Measurements from ENCODE around the gene RHNO1. TPM values are rescaled to one million over a fixed set of nuclear protein-coding genes. Genes with fewer than 3 reads are reported as not detected.

RHNO1 gene, protein sequence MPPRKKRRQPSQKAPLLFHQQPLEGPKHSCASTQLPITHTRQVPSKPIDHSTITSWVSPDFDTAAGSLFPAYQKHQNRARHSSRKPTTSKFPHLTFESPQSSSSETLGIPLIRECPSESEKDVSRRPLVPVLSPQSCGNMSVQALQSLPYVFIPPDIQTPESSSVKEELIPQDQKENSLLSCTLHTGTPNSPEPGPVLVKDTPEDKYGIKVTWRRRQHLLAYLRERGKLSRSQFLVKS
- 17.3 and 20.3 TPM in 2 replicates for total RNA-seq

DNA sequence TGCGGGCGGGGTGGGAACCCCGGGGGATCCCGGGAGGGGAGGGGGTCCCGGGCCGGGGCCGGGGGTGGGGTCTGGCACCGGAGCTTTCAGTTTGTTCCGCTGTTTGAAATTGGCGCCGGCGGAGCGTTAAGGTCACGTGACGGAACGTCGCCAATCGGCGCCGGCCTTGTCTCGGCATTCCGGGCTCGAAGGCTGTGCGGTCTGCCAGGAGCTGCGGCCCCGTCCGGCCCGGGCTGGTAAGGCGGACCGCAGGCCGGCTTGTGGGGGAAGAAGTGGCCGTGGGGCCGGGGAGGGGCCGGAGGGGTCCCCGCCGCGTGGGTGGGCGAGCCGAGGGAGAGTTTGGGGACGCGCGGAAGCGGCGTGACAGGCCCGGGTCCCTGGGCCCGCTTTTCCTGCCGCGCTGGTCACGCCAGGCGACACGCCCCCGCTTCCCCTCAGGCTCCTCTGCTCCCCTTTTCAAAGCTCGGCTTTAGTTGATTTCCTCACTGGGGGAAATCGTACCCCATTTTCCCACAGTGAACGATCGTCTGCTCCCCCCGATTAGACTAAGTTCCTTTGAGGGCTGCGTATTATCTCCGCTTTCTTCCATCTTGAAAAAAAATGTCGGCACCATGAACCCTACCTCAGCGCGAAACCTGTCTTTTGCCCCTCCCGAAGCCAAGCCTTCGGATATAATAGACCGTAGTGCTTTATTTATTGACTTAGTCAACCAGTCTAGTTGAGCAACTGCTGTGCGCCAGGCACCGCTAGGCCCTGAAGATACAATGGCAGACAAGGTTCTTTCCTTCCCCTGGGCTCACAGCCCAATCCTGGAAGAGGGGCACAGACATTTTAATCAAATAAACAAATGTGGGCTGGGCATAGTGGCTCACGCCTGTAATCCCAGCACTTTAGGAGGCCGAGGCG is at the start of gene RHNO1, which contains the start of gene FOXM1:
TSS of gene RHNO1 (plus strand) at position 177 of the 906 bp plus-strand sequence. CDS start 8,144 bp downstream, outside the sequence.
TSS of gene FOXM1 (minus strand) at position 128 of the 906 bp plus-strand sequence. CDS start 2,696 bp downstream, outside the sequence.

GRCh38 chr12:2834581-2835491 is 42.2 kb upstream of the RHNO1 start, which contains the start of gene NRIP2:
Gene NRIP2, minus strand, starts transcription at chr12:2835035. Its CDS starts 52 bp downstream, at chr12:2834983.

DNA sequence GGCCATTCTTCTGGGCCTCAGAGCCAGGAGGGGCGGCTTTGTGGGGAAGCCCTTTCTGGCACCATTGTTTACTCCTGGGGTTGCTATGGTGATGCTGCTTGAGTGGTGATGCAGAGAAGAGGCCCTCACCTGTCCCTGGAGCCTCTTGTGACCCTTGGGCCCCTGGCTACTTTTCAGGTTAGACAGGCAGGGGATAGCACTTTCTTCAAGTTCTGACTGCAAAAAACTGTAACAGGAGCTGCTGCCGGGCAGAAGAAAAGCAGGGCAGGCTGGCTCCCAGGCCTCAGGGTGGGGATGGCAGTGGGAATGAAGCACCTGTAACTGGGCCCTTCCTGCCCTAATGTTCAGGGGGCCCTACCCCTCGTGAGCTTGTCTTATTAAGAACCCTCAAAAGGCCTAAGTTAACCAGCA is 20.0 kb upstream of the RHNO1 start, which contains the start of gene TEX52:
TSS of gene TEX52 (minus strand) at position 19 of the 411 bp plus-strand sequence. CDS start at position 6, 13 bp downstream.

DNA sequence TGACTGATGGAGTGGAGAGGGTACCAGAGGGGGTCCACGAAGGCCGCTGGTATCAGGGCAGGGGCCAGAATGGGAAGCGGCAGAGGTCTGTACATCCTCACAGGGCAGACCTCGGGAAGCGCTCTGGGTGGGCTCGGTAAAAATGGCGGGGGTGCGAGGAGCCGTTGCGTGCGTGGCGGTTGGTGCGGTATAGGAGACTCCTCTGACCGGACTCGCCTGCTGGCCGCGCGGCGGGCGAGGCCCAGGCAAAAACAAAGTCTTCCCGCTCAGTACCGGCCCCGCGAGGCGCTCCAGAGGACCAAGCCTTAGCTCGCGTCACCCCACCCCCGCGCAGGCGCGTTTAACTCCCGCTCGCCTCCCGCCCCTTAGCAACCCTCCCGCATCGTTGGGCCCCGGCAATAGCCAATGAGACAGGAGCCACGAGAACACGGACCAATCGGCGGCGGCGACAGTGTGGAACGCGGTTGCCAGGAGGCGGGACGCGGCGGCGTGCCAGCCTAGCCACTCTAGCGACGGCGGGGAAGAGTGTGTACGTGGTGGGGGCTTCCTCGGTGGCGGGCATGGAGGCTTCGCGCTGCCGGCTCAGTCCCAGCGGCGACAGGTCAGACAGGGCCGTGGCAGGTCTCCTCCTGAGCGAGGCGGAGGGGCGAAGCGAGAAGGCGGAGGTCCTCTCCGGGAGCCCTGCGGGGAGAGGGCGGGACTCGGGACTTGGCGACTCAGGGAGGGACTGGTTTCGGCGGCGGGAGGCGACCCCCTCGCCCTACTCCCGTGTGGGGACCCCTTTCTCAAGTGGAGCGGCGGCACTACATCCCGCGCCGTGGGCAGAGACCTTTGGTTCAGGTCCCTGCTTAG is 13.6 kb downstream of the RHNO1 start, which contains the start of gene TULP3:
TSS of gene TULP3 (plus strand) at position 504 of the 852 bp plus-strand sequence. CDS start at position 561, 57 bp downstream.

Other genes with a start within 250 kb of the RHNO1 start
- 28.4 and 38.2 TPM in 2 replicates for gene FKBP4, start 82.3 kb upstream of the RHNO1 start, total RNA-seq
- gene ITFG2, start 64.6 kb upstream of the RHNO1 start, total RNA-seq, result 16.5 and 18.7 TPM in 2 replicates
- under 0.01 TPM in 1 of 2 replicates, not detected in the other for gene NRIP2, start 42.2 kb upstream of the RHNO1 start, total RNA-seq
- gene TEX52, start 20.2 kb upstream of the RHNO1 start, total RNA-seq, result not detected in 2 replicates
- 8.5 and 9.3 TPM in 2 replicates for gene FOXM1, start within 50 bp of the RHNO1 start, total RNA-seq
- gene TULP3, start 13.7 kb downstream of the RHNO1 start, total RNA-seq, result 18.3 and 21.5 TPM in 2 replicates
- gene TEAD4, start 82.2 kb downstream of the RHNO1 start, total RNA-seq, result 7.0 and 7.6 TPM in 2 replicates
- 33.6 and 44.2 TPM in 2 replicates for gene TSPAN9, start 200.2 kb downstream of the RHNO1 start, total RNA-seq